HCT116 (cell line): ENCODE results near the gene SLC12A1.

Experiments used
- CTCF ChIP-seq, 3 experiments: fragments of 200-600 bp in 1 of 3; sonication (generic) in 1 of 3; IDR thresholded peaks in 2 of 3; conservative IDR thresholded peaks in 1 of 3; 2 replicates each; pipeline ENCODE4 v1.5.1; 2012 to 2017; ENCODE audit warnings: low read depth in 2 of 3, low read length in 2 of 3, antibody characterized with exemption in 1 of 3, borderline replicate concordance in 1 of 3, control low read depth in 1 of 3, mild to moderate bottlenecking in 1 of 3, mixed read lengths in 1 of 3, mixed run types in 1 of 3, moderate library complexity in 1 of 3; ENCODE audit not compliant: insufficient read depth in 1 of 3
- EZH2 ChIP-seq: fragments of 200-600 bp; sonication (generic); IDR thresholded peaks from 2 replicates; pipeline ENCODE4 v1.6.1; 2017; ENCODE audit warnings: antibody characterized with exemption, mixed run types
- EZH2phosphoT487 ChIP-seq: fragments of 200-600 bp; IDR thresholded peaks from 2 replicates; pipeline ENCODE4 v1.6.1; 2018; ENCODE audit warnings: antibody characterized with exemption, borderline replicate concordance
- FOSL1 ChIP-seq: IDR thresholded peaks from 2 replicates; pipeline ENCODE4 v1.6.1; 2012; ENCODE audit warnings: low read depth
- MAX ChIP-seq: IDR thresholded peaks from 2 replicates; pipeline ENCODE4 v1.6.1; 2012
- POLR2A ChIP-seq: IDR thresholded peaks from 2 replicates; pipeline ENCODE4 v1.7.0; 2011; ENCODE audit warnings: borderline replicate concordance; ENCODE audit not compliant: insufficient read depth, insufficient read length; ENCODE audit errors: extremely low read depth
- POLR2AphosphoS5 ChIP-seq: IDR thresholded peaks from 2 replicates; pipeline ENCODE4 v1.6.1; 2011; ENCODE audit warnings: mild to moderate bottlenecking, low read depth, low read length, moderate library complexity
- RAD21 ChIP-seq: IDR thresholded peaks from 2 replicates; pipeline ENCODE4 v1.6.1; 2012; ENCODE audit warnings: low read depth, mild to moderate bottlenecking
- SIN3A ChIP-seq: IDR thresholded peaks from 2 replicates; pipeline ENCODE4 v1.6.1; 2012; ENCODE audit warnings: low read depth
- SP1 ChIP-seq: IDR thresholded peaks from 2 replicates; pipeline ENCODE4 v1.6.1; 2012; ENCODE audit warnings: low read depth
- YY1 ChIP-seq: IDR thresholded peaks from 2 replicates; pipeline ENCODE4 v1.6.1; 2011; ENCODE audit warnings: low read length, low read depth, moderate library complexity, mild to moderate bottlenecking; ENCODE audit not compliant: insufficient replicate concordance; ENCODE audit errors: extremely low read depth
- ZBTB33 ChIP-seq: IDR thresholded peaks from 2 replicates; pipeline ENCODE4 v1.6.1; 2011; ENCODE audit warnings: mild to moderate bottlenecking, low read length, moderate library complexity; ENCODE audit not compliant: insufficient replicate concordance; ENCODE audit errors: extremely low read depth

GRCh38 chr15:48242015-48242414, 35.9 kb downstream of the SLC12A1 start:
- TF ChIP-seq CTCF (IDR thresholded peaks at IDR 0.05 in 2 of 3, conservative IDR thresholded peaks at IDR 0.05 in 1 of 3; ENCODE audit: borderline replicate concordance in 1 of 3, insufficient read depth in 1 of 3, low read depth in 2 of 3, low read length in 2 of 3) (no peak), SP1 (no peak), EZH2phosphoT487 (no peak), RAD21 (no peak), POLR2A (no peak), ZBTB33 (no peak), FOSL1 (no peak), POLR2AphosphoS5 (no peak), SIN3A (no peak), MAX (no peak), EZH2 (no peak), YY1 (no peak)
